ENCODE data around the gene PACRG. TPM values are rescaled to one million over a fixed set of nuclear protein-coding genes. Genes with fewer than 3 reads are reported as not detected.

Gene PACRG
- total RNA-seq, 4 donors from 2014 or later = 0.95 to 1.3 TPM; not detected in 2

DNA sequence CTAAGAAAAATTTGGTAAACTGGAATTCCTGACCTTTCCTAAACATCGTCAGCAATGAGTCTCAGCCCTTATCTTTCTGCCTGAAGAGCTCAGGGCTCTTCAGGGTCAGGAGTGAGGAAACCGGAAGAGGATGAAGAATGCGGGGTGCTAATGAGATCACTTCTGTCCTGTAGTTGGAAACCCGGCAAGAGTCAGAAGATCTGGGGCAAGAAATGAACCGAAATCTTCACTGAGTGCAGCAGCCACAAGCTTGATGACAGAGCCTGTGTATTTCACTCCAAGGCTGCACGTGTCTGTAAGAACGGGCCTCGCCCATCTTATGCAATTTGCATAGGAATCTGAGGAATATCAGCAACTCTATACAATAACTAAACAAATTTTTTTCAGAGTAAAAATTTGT is 626.3 kb downstream of the PACRG start:
- H3K4me3 ChIP-seq = no peak overlapping the region
- no peaks in the 10 kb centered on the region for H3K27me3 ChIP-seq
- no peaks in the 10 kb centered on the region for H3K36me3 ChIP-seq
- no peak for DNase-seq
- TF ChIP-seq POLR2A (IDR thresholded peaks at IDR 0.05) = no peak
- TF ChIP-seq, protein P1, sequence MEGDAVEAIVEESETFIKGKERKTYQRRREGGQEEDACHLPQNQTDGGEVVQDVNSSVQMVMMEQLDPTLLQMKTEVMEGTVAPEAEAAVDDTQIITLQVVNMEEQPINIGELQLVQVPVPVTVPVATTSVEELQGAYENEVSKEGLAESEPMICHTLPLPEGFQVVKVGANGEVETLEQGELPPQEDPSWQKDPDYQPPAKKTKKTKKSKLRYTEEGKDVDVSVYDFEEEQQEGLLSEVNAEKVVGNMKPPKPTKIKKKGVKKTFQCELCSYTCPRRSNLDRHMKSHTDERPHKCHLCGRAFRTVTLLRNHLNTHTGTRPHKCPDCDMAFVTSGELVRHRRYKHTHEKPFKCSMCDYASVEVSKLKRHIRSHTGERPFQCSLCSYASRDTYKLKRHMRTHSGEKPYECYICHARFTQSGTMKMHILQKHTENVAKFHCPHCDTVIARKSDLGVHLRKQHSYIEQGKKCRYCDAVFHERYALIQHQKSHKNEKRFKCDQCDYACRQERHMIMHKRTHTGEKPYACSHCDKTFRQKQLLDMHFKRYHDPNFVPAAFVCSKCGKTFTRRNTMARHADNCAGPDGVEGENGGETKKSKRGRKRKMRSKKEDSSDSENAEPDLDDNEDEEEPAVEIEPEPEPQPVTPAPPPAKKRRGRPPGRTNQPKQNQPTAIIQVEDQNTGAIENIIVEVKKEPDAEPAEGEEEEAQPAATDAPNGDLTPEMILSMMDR (IDR thresholded peaks at IDR 0.05) = no peak
- intact Hi-C loops (cut with DNase I) = no loop called here
- H3K9me3 ChIP-seq = no peaks in the 10 kb centered on the region
- peaks cover 7 to 43% (median 10%) of the 10 kb centered on the region in 3 donors for H3K4me1 ChIP-seq
- H3K27ac ChIP-seq = peak overlapping the region in 2 of 4 donors; percentile 66 to 67
- WGBS, 2 donors = 60 to 63% methylated on average over 7 to 8 of the region's 8 CpGs

- H3K4me3 ChIP-seq = no peak overlapping the region
- no peaks in the 10 kb centered on the region for H3K27me3 ChIP-seq
- H3K27ac ChIP-seq = peak overlapping the region in 2 of 4 donors; percentile 66 to 67
- DNase-seq = no peak
- no peaks in the 10 kb centered on the region for H3K9me3 ChIP-seq
- peaks cover 7 to 43% (median 10%) of the 10 kb centered on the region in 3 donors for H3K4me1 ChIP-seq
- no peaks in the 10 kb centered on the region for H3K36me3 ChIP-seq
- intact Hi-C loops (cut with DNase I) = no loop called here
- TF ChIP-seq, protein P1 (IDR thresholded peaks at IDR 0.05) = no peak
- TF ChIP-seq POLR2A (IDR thresholded peaks at IDR 0.05) = no peak
- 34 to 44% methylated on average over 11 to 13 of the region's 13 CpGs for WGBS, 2 donors
Measured at GRCh38 chr6:163354761-163355425, 627.1 kb downstream of the PACRG start.

- Histone ChIP-seq H3K4me1 (peaks cover 7 to 43% (median 10%) of the 10 kb centered on the region in 3 donors), H3K27ac (peak overlapping the region in 3 of 4 donors; percentile 48 to 72 (median 67)), H3K36me3 (no peaks in the 10 kb centered on the region), H3K4me3 (peak overlapping the region in 1 of 4 donors; percentile 17), H3K27me3 (no peaks in the 10 kb centered on the region), H3K9me3 (no peaks in the 10 kb centered on the region)
- WGBS, 2 donors = 45% methylated on average over 6 to 8 of the region's 9 CpGs
- DNase-seq = no peak
- TF ChIP-seq, protein P1 (IDR thresholded peaks at IDR 0.05) = no peak
- TF ChIP-seq POLR2A (IDR thresholded peaks at IDR 0.05) = no peak
- intact Hi-C loops (cut with DNase I) = no loop called here
Measured at GRCh38 chr6:163355426-163355991, 627.7 kb downstream of the PACRG start.

- DNase-seq = no peak
- H3K4me1 ChIP-seq = peaks cover 7 to 43% (median 10%) of the 10 kb centered on the region in 3 donors
- H3K36me3 ChIP-seq = no peaks in the 10 kb centered on the region
- 40 to 52% methylated on average over 4 to 10 of the region's 13 CpGs for WGBS, 2 donors
- no peaks in the 10 kb centered on the region for H3K9me3 ChIP-seq
- no peak overlapping the region for H3K4me3 ChIP-seq
- peak overlapping the region in 2 of 4 donors; percentile 67 to 72 for H3K27ac ChIP-seq
- TF ChIP-seq, protein P1 (IDR thresholded peaks at IDR 0.05) = no peak
- peak in 1 of 4 donors; percentile 15 for TF ChIP-seq POLR2A (IDR thresholded peaks at IDR 0.05)
- no peaks in the 10 kb centered on the region for H3K27me3 ChIP-seq
- intact Hi-C loops (cut with DNase I) = no loop called here
Measured at GRCh38 chr6:163356324-163356723, 628.5 kb downstream of the PACRG start.

GRCh38 chr6:163356743-163357142 is 629.0 kb downstream of the PACRG start:
- intact Hi-C loops (cut with DNase I) = no loop called here
- Histone ChIP-seq H3K36me3 (no peaks in the 10 kb centered on the region), H3K9me3 (no peaks in the 10 kb centered on the region), H3K4me1 (peaks cover 7 to 43% (median 10%) of the 10 kb centered on the region in 3 donors), H3K27ac (peak overlapping the region in 1 of 4 donors; percentile 72), H3K27me3 (no peaks in the 10 kb centered on the region), H3K4me3 (no peak overlapping the region)
- WGBS, 2 donors = 94 to 95% methylated on average over 6 of the region's 6 CpGs
- TF ChIP-seq POLR2A (IDR thresholded peaks at IDR 0.05) = no peak
- TF ChIP-seq, protein P1 (IDR thresholded peaks at IDR 0.05) = no peak
- DNase-seq = no peak
